SU-DHL-6 (cell line): Measurements from ENCODE around the gene KBTBD8.

ENCODE experiments used
- CTCF ChIP-seq: fragments of 200-600 bp; sonication (generic); IDR thresholded peaks from one replicate; pipeline ENCODE4 v1.5.1; 2017; ENCODE audit warnings: antibody characterized with exemption, mild to moderate bottlenecking, low read length, moderate library complexity; ENCODE audit not compliant: insufficient read depth, poor library complexity, severe bottlenecking
- EZH2phosphoT487 ChIP-seq: fragments of 200-600 bp; sonication (generic), shearing (Covaris generic); conservative IDR thresholded peaks from 2 replicates; pipeline ENCODE4 v1.6.1; 2018; ENCODE audit warnings: mild to moderate bottlenecking, antibody characterized with exemption, low read length, moderate library complexity, mixed read lengths

- TF ChIP-seq CTCF (no peak), EZH2phosphoT487 (no peak)
Measured at GRCh38 chr3:67047051-67047450, 48.9 kb downstream of the KBTBD8 start.
